Esophagus squamous epithelium (tissue), 5 donors: ENCODE results near the gene ADAM12. TPM values are rescaled to one million over a fixed set of nuclear protein-coding genes. Genes with fewer than 3 reads are reported as not detected.

Experiments used
- DNase-seq: peaks from one replicate; lab custom pipeline; 2025; lab: John Stamatoyannopoulos, UW
- H3K27ac ChIP-seq, 4 donors: fragments of 200-600 bp; sonication (generic); one replicate each; pipeline ENCODE4 v1.5.1; 2016 to 2019; ENCODE audit warnings: mild to moderate bottlenecking in 1 of 4
- H3K27me3 ChIP-seq, 4 donors: fragments of 200-600 bp; sonication (generic); 1 replicate in 3 of 4; 2 replicates in 1 of 4; pipeline versions ENCODE4 v1.5.1 to v1.6.0; 2017 to 2021; ENCODE audit warnings: antibody characterized with exemption in 1 of 4
- H3K36me3 ChIP-seq, 3 donors: fragments of 200-600 bp; sonication (generic); one replicate each; pipeline ENCODE4 v1.5.1; 2016 to 2019
- H3K4me1 ChIP-seq, 3 donors: fragments of 200-600 bp; sonication (generic); one replicate each; pipeline ENCODE4 v1.5.1; 2017 to 2019
- H3K4me3 ChIP-seq, 4 donors: fragments of 200-600 bp; sonication (generic); 1 replicate in 3 of 4; 2 replicates in 1 of 4; pipeline ENCODE4 v1.5.1; 2016 to 2019; ENCODE audit warnings: mild to moderate bottlenecking in 2 of 4, moderate library complexity in 1 of 4
- H3K9me3 ChIP-seq, 3 donors: fragments of 200-600 bp; sonication (generic); one replicate each; pipeline ENCODE4 v1.5.1; 2016 to 2019
- CTCF ChIP-seq, 6 experiments: fragments of 450-650 bp in 4 of 6; fragments of 200-600 bp in 2 of 6; sonication (generic) in 2 of 6; IDR thresholded peaks; one replicate each; pipeline ENCODE4 v1.5.1; 2016 to 2019; ENCODE audit warnings: antibody characterized with exemption in 6 of 6, mild to moderate bottlenecking in 4 of 6, moderate library complexity in 4 of 6
- POLR2A ChIP-seq, 4 donors: fragments of 450-650 bp; IDR thresholded peaks; one replicate each; pipeline ENCODE4 v1.6.1; 2017; ENCODE audit warnings: antibody characterized with exemption in 4 of 4, mild to moderate bottlenecking in 4 of 4, moderate library complexity in 3 of 4
- WGBS, 2 donors: methylation state at CpG; one replicate each; pipeline ENCODE4 v1.1.5; 2018; 5-methylcytosine and 5-hydroxymethylcytosine counted together
- intact Hi-C: fragments of 100-400 bp; cut with DNase I; formaldehyde crosslinking; loops from one replicate; pipeline ENCODE4 v1.15.0; 2022
- total RNA-seq, 4 donors: library from RNA; depleted of rRNA; stranded (reverse); fragments of >200 nt; gene quantifications; one replicate each; pipeline ENCODE4 v1.1.0, GENCODE V29; 2016
- donor health status: DM: yes; HTN: yes; CAD: no.

The ADAM12 gene
- total RNA-seq, 4 donors from 2014 or later: 0.57 to 1.1 (median 0.76) TPM; not detected in 1

- H3K4me1 ChIP-seq: no peaks in the 10 kb centered on the region
- intact Hi-C loops: no loop called here
- no peak for TF ChIP-seq POLR2A (IDR thresholded peaks at IDR 0.05)
- TF ChIP-seq CTCF (IDR thresholded peaks at IDR 0.05): no peak
- no peaks in the 10 kb centered on the region for H3K9me3 ChIP-seq
- WGBS, 2 donors: 68 to 76% methylated on average over 4 to 5 of the region's 5 CpGs
- no peak overlapping the region for H3K27ac ChIP-seq
- no peak for DNase-seq
- H3K27me3 ChIP-seq: peaks cover 0 to 3% (median 0%) of the 10 kb centered on the region in 4 donors
- no peaks in the 10 kb centered on the region for H3K36me3 ChIP-seq
- no peak overlapping the region for H3K4me3 ChIP-seq
Observed at GRCh38 chr10:126160571-126160970, 227.7 kb downstream of the ADAM12 start.

GRCh38 chr10:126158133-126158892 lies 230.0 kb downstream of the ADAM12 start:
- no peak overlapping the region for H3K27ac ChIP-seq
- TF ChIP-seq POLR2A (IDR thresholded peaks at IDR 0.05) (no peak), CTCF (IDR thresholded peaks at IDR 0.05) (no peak)
- H3K4me3 ChIP-seq: no peak overlapping the region
- H3K9me3 ChIP-seq: no peaks in the 10 kb centered on the region
- DNase-seq: no peak
- WGBS, 2 donors: 65 to 66% methylated on average over 20 of the region's 20 CpGs
- H3K27me3 ChIP-seq: peaks cover 0 to 3% (median 0%) of the 10 kb centered on the region in 4 donors
- H3K36me3 ChIP-seq: no peaks in the 10 kb centered on the region
- no peaks in the 10 kb centered on the region for H3K4me1 ChIP-seq
- intact Hi-C loops: no loop called here

GRCh38 chr10:126157189-126157588 lies 231.1 kb downstream of the ADAM12 start:
- TF ChIP-seq POLR2A (IDR thresholded peaks at IDR 0.05) (no peak), CTCF (IDR thresholded peaks at IDR 0.05) (no peak)
- peaks cover 0 to 3% (median 0%) of the 10 kb centered on the region in 4 donors for H3K27me3 ChIP-seq
- no peak overlapping the region for H3K27ac ChIP-seq
- H3K9me3 ChIP-seq: no peaks in the 10 kb centered on the region
- DNase-seq: no peak
- H3K4me1 ChIP-seq: no peaks in the 10 kb centered on the region
- intact Hi-C loops: no loop called here
- H3K4me3 ChIP-seq: no peak overlapping the region
- H3K36me3 ChIP-seq: no peaks in the 10 kb centered on the region
- WGBS, 2 donors: 78 to 81% methylated on average over 4 to 5 of the region's 5 CpGs

- intact Hi-C loops: no loop called here
- no peak overlapping the region for H3K27ac ChIP-seq
Observed at GRCh38 chr10:126156503-126156902, 231.8 kb downstream of the ADAM12 start.

GRCh38 chr10:126156012-126156411 lies 232.3 kb downstream of the ADAM12 start:
- DNase-seq: no peak
- H3K4me1 ChIP-seq: no peaks in the 10 kb centered on the region
- intact Hi-C loops: no loop called here
- no peak overlapping the region for H3K27ac ChIP-seq
- no peaks in the 10 kb centered on the region for H3K36me3 ChIP-seq
- peaks cover 0 to 5% (median 0%) of the 10 kb centered on the region in 3 donors for H3K9me3 ChIP-seq
- H3K27me3 ChIP-seq: peaks cover 0 to 3% (median 0%) of the 10 kb centered on the region in 4 donors
- TF ChIP-seq POLR2A (IDR thresholded peaks at IDR 0.05): no peak
- no peak for TF ChIP-seq CTCF (IDR thresholded peaks at IDR 0.05)
- 51 to 59% methylated on average over 7 of the region's 7 CpGs for WGBS, 2 donors
- no peak overlapping the region for H3K4me3 ChIP-seq

More at GRCh38 chr10:126156503-126156902, 231.8 kb downstream of the ADAM12 start:
- Histone ChIP-seq H3K27me3 (peaks cover 0 to 3% (median 0%) of the 10 kb centered on the region in 4 donors), H3K9me3 (no peaks in the 10 kb centered on the region), H3K4me3 (no peak overlapping the region), H3K4me1 (no peaks in the 10 kb centered on the region), H3K36me3 (no peaks in the 10 kb centered on the region)
- no peak for DNase-seq
- WGBS, 2 donors: 71 to 74% methylated on average over 5 of the region's 6 CpGs
- no peak for TF ChIP-seq POLR2A (IDR thresholded peaks at IDR 0.05)
